CD4-positive, alpha-beta T cell treated with Interleukin-17A for 1 hour (primary cell): ENCODE data around the gene HJURP.

Experiments
- DNase-seq: peaks from one replicate; pipeline ENCODE4 v3.0.0-alpha.2; 2020

The HJURP gene

GRCh38 chr2:233791151-233791882 is 63.0 kb downstream of the HJURP start:
- no peak for DNase-seq

GRCh38 chr2:233789554-233789953 is 64.8 kb downstream of the HJURP start:
- DNase-seq, result no peak
